Measurements from ENCODE around the gene PCDHGA2. TPM values are rescaled to one million over a fixed set of nuclear protein-coding genes. Genes with fewer than 3 reads are reported as not detected.

The PCDHGA2 gene
- total and polyA plus RNA-seq, 2 experiments from 2014 or later, result 0.45 to 1.0 TPM

GRCh38 chr5:141349917-141350619, 11.5 kb downstream of the PCDHGA2 start, which contains the start of gene PCDHGB1:
Gene PCDHGB1, plus strand, starts transcription at chr5:141350099. Its CDS starts 162 bp downstream, at chr5:141350261.
- Histone ChIP-seq H3K4me2 (peak within 1 kb of the TSS; percentile 69), H2AFZ (peak within 1 kb of the TSS; percentile 58), H3F3A (replicated peaks; ENCODE audit: low read depth) (0 out of 2 replicates have a peak, but pooled peaks cover 3% of the 10 kb centered on the region), H3K4me1 (ENCODE audit: insufficient read depth) (no peaks in the 10 kb centered on the region), H3K36me3 (ENCODE audit: insufficient read depth) (no peaks in the 10 kb centered on the region), H3K79me2 (replicated peaks; ENCODE audit: insufficient read depth) (no peaks in the 10 kb centered on the region), H3K27ac (ENCODE audit: low read depth) (no peak within 1 kb of the TSS), H3K27me3 (ENCODE audit: insufficient read depth) (no peaks in the 10 kb centered on the region), H4K20me1 (replicated peaks; ENCODE audit: insufficient read depth) (no peaks in the 10 kb centered on the region), H3K9me2 (ENCODE audit: insufficient read depth) (no peaks in the 10 kb centered on the region), H3K4me3 (peak within 1 kb of the TSS; percentile 47)
- TF ChIP-seq JUNB (IDR thresholded peaks at IDR 0.05; ENCODE audit: unreplicated experiment) (no peak), NANOG (IDR thresholded peaks at IDR 0.05; ENCODE audit: borderline replicate concordance) (no peak), CTCF (conservative IDR thresholded peaks at IDR 0.05; ENCODE audit: low read depth in 2 of 2) (peak; percentile 77 to 81), POLR2AphosphoS5 (IDR thresholded peaks at IDR 0.05; ENCODE audit: low read depth) (peak; percentile 53)
- Mint-ChIP-seq H3K27ac (no peak within 1 kb of the TSS), H3K36me3 (ENCODE audit: low read depth) (peaks cover 53% of the 10 kb centered on the region), H3K4me1 (peaks cover 2% of the 10 kb centered on the region; the same call in 2 of the 3 replicates), H3K27me3 (ENCODE audit: insufficient read depth, low read depth, poor library complexity) (peaks cover 7% of the 10 kb centered on the region), H3K9me3 (peaks cover 64% of the 10 kb centered on the region), H3K4me3 (peak within 1 kb of the TSS; percentile 65)
- peak; percentile 93 for ATAC-seq
- DNase-seq (ENCODE audit: low spot score), result peak; percentile 95

GRCh38 chr5:141351591-141351990, 13.0 kb downstream of the PCDHGA2 start:
- Histone ChIP-seq H3F3A (replicated peaks; ENCODE audit: low read depth) (0 out of 2 replicates have a peak, but pooled peaks cover 3% of the 10 kb centered on the region), H3K36me3 (ENCODE audit: insufficient read depth) (no peaks in the 10 kb centered on the region), H4K20me1 (replicated peaks; ENCODE audit: insufficient read depth) (no peaks in the 10 kb centered on the region), H3K9me2 (ENCODE audit: insufficient read depth) (no peaks in the 10 kb centered on the region), H3K4me1 (ENCODE audit: insufficient read depth) (no peaks in the 10 kb centered on the region), H2AFZ (no peak overlapping the region), H3K79me2 (replicated peaks; ENCODE audit: insufficient read depth) (no peaks in the 10 kb centered on the region), H3K4me3 (no peak overlapping the region), H3K27ac (ENCODE audit: low read depth) (no peak overlapping the region), H3K4me2 (no peak overlapping the region), H3K27me3 (ENCODE audit: insufficient read depth) (no peaks in the 10 kb centered on the region)
- Mint-ChIP-seq H3K27ac (no peak overlapping the region), H3K27me3 (ENCODE audit: insufficient read depth, low read depth, poor library complexity) (peaks cover 9% of the 10 kb centered on the region), H3K4me3 (no peak overlapping the region), H3K36me3 (ENCODE audit: low read depth) (peaks cover 60% of the 10 kb centered on the region), H3K4me1 (peaks cover 2% of the 10 kb centered on the region; the same call in 2 of the 3 replicates), H3K9me3 (peaks cover 67% of the 10 kb centered on the region)
- ATAC-seq (no peak), DNase-seq (ENCODE audit: low spot score) (no peak)
- no peak for TF ChIP-seq STAT1 (IDR thresholded peaks at IDR 0.05; ENCODE audit: unreplicated experiment)
- TF ChIP-seq NANOG (IDR thresholded peaks at IDR 0.05; ENCODE audit: borderline replicate concordance), result no peak
- no peak for TF ChIP-seq ETS1 (IDR thresholded peaks at IDR 0.05)
- TF ChIP-seq REST (IDR thresholded peaks at IDR 0.05; ENCODE audit: unreplicated experiment), result no peak

All from GM23338 (cell line).